Stimulated activated CD8-positive, alpha-beta memory T cell treated with anti-CD3 and anti-CD28 coated beads, Interleukin-2, amount 100 ng/mL, for 1 hour (primary cell): ENCODE measurements around the gene KIF11.

Experiments used
- DNase-seq, 2 donors: peaks; one replicate each; pipeline ENCODE4 v3.0.0-alpha.2; 2020; ENCODE audit warnings: low read depth in 2 of 2

KIF11 gene

GRCh38 chr10:92677708-92678107 lies 84.8 kb downstream of the KIF11 start:
- no peak for DNase-seq

DNA sequence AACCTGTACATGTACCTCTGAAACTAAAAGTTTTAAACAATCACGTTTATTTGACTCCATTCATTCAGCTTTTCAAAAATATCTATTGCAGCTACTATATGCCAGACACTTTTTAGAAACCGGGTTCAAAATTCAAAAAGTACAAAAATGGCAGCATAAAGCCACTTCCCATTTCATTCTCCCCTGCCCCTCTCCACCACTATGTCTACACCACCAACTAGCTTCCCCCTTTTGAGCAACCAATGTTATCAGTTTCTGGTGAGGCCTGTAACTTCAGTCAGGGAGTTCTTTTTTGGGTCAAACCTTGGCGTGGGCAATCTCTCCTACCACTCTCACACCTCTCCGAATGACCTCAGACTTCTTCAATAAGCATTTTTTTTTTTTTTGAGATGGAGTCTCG lies 85.3 kb downstream of the KIF11 start:
- no peak for DNase-seq

- no peak for DNase-seq
Measured at GRCh38 chr10:92681306-92681834, 88.4 kb downstream of the KIF11 start.

GRCh38 chr10:92688573-92688926 lies 95.6 kb downstream of the KIF11 start:
- DNase-seq, result no peak

DNA sequence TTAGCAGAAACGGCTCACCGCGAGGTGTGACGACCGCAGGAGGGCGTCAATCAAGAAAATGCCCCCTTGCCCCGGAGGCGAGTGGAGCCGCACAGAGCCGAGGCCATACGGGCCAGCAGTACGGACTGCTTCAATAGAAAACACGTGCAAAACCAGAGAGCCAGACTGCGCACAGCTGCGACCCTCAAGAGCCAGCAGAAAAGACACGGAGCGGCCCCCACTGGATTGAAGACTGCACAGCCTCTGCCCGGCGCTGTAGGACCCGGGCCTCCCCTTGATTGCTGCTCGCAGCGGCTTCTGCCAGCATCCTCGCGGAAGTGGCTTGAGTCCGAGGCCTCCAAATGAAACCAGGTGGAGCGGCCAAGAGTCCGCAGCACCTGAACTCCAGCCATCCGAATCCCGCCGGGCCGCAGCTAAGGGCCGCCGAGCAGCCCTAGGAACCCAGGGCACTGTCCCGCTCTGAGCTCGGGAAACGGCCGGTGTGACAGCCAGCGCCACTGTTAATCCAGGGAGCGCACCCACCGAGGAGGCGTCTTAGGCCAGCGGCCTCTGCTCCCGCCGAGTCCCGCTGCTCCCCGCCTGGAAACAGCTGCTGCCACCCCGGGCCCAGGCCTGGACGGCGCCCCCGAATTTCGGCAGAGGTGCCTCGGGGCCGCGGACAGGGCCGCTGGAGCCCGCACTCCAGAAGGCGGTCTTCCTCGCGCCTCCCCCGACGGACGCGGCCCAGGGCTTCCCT lies 96.2 kb downstream of the KIF11 start:
- no peak for DNase-seq

GRCh38 chr10:92689663-92690210 lies 96.8 kb downstream of the KIF11 start, which contains the start of gene HHEX:
Gene HHEX, plus strand, starts transcription at chr10:92689955. Its CDS starts 32 bp downstream, at chr10:92689987.
- peak in 1 of 2 donors; percentile 18 for DNase-seq

DNA sequence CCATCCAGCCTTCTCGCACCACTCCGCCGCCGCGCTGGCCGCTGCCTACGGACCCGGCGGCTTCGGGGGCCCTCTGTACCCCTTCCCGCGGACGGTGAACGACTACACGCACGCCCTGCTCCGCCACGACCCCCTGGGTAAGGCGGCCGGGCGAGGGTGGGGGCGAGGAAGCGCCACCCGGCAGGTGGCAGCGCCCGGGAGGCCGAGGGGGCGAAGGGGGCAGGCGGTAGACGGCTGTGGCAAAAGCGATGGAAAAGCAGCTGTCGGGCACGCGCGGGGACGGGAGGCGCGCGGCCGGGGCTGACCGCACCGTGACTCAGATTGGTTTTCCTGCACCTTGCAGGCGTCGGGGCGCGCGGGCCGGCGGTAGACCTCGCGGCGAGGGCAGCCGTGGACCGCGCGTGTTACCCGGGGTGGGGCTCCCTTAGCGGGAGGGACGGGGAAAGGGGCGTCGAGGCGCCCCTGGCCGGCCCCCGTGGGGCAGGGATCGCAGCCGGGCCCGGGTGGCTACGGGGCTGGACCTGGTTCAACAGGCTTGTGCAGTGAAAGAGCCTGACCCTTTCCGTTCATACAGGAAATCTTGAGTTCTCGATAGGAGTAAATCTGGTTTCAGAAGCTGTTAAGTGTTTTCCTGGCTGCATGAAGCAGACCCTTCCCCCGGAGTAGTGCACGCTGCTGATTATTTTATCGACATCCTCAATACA lies 97.4 kb downstream of the KIF11 start:
- DNase-seq, result peak; percentile 39 to 54

- no peak for DNase-seq
Measured at GRCh38 chr10:92690915-92691590, 98.1 kb downstream of the KIF11 start.

DNA sequence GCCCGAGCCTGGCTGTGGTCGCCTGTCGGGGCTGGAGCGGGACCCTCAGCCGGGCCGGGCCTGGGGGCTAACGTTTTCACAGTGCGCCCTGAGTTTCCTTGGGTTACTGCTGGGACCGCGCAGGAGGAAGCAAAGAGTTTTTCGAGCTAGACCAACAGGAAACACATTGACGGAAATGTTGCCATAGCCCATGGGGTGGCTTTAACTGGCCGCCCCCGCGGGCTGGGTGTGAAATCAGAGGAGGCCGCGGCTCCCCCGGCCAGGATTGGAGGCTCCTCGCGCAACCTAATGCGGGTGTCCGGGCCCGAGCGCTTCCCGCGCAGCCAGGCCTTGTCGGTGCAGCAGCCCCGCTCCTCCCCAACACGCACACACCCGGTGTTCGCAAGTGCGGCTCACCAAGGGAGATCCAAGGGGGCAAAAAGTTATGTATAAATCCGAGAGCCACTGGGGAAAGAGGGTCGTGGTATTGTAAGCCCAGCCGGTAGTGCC lies 98.7 kb downstream of the KIF11 start:
- no peak for DNase-seq

DNA sequence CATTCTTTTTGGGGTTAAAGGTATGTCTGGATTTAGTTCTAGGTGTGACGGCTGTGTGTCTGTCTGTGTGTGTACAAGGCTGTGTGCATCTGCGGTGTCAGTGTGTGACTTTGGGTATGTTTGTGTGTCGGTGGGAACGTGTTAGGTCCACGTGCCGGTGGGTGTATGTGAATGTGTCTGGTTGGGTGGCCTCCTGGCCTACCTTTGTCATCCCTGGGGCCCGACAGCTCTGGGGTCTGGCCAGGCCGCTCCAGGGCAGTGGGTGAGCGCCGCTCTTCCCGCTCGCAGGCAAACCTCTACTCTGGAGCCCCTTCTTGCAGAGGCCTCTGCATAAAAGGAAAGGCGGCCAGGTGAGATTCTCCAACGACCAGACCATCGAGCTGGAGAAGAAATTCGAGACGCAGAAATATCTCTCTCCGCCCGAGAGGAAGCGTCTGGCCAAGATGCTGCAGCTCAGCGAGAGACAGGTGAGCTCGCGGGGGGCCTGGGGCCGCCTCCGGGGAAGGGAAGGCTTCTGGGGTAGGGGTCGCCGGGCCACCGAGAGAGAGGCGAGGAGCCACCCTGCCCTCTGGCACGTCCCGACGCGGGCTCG lies 99.2 kb downstream of the KIF11 start:
- no peak for DNase-seq

DNA sequence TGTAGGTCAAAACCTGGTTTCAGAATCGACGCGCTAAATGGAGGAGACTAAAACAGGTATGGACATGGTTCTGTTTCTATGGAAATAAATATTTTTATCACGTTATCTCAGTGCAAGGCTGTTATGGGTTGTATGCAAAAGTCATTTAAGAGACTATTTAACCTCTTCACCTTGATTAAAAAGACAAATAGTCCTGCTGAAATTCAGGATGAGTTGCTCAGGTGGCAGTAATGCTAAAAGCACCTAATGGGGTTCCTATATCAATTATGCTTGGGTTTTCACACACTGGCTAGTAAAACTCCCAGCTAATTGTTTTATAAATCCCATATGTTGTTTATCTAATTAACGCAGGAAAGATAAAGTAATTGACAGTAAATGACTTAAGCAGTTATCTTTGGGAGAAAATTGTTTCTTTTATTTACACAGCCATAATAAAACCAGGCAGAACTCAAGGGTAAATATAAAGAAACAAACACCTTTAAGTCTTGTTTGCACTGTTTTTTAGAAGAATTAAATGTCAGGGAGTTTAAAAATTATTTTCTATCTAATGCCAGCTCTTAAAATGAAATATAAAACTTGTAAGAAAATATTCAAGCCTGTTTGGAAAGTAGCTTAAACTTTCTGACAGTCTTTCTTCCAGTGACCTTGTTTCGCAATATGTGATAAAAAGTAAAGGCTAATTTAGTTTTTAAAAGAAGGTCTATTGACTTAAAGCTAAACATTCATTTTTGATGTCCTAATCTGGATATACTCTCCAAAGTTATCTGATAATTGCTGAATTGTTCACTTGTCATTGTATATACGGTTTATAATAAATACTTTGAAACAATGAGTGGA lies 100.0 kb downstream of the KIF11 start:
- no peak for DNase-seq

GRCh38 chr10:92693534-92693893 lies 100.6 kb downstream of the KIF11 start:
- no peak for DNase-seq

GRCh38 chr10:92695679-92696605 lies 103.0 kb downstream of the KIF11 start:
- no peak for DNase-seq

- no peak for DNase-seq
Measured at GRCh38 chr10:92696606-92697383, 103.9 kb downstream of the KIF11 start.

- DNase-seq, result no peak
Measured at GRCh38 chr10:92697663-92698511, 105.0 kb downstream of the KIF11 start.

- DNase-seq, result no peak
Measured at GRCh38 chr10:92699193-92699517, 106.2 kb downstream of the KIF11 start.

- no peak for DNase-seq
Measured at GRCh38 chr10:92699518-92700381, 106.8 kb downstream of the KIF11 start.
